GM12801 (cell line): ENCODE data around the gene LCN12.

Experiments
- TF ChIP-seq, protein P1 (sequence below): IDR thresholded peaks from one replicate; pipeline ENCODE4 v1.5.1; 2011; ENCODE audit warnings: control low read depth; ENCODE audit not compliant: insufficient read length; ENCODE audit errors: extremely low read depth

Gene LCN12

DNA sequence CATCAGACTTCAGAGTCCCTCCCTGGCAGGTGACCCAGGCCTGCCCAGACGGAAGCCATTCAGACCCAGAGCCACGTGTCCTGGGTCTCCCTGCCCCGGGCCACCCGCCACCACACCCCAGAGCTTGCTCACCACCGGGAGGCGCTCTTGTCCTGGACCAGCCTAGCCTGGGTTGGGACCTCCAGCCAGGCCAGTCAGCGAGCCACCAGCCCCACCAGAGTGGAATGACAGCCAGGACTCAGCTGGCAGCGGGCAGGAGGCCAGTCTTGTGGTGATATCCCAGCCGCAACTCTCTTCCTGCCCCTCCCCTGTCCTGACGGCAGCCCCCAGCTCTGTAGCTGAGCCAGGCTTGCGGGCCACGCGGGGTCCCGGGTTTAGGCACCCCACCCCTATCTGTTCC, 23.6 kb downstream of the LCN12 start:
- TF ChIP-seq, protein P1, sequence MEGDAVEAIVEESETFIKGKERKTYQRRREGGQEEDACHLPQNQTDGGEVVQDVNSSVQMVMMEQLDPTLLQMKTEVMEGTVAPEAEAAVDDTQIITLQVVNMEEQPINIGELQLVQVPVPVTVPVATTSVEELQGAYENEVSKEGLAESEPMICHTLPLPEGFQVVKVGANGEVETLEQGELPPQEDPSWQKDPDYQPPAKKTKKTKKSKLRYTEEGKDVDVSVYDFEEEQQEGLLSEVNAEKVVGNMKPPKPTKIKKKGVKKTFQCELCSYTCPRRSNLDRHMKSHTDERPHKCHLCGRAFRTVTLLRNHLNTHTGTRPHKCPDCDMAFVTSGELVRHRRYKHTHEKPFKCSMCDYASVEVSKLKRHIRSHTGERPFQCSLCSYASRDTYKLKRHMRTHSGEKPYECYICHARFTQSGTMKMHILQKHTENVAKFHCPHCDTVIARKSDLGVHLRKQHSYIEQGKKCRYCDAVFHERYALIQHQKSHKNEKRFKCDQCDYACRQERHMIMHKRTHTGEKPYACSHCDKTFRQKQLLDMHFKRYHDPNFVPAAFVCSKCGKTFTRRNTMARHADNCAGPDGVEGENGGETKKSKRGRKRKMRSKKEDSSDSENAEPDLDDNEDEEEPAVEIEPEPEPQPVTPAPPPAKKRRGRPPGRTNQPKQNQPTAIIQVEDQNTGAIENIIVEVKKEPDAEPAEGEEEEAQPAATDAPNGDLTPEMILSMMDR = no peak

DNA sequence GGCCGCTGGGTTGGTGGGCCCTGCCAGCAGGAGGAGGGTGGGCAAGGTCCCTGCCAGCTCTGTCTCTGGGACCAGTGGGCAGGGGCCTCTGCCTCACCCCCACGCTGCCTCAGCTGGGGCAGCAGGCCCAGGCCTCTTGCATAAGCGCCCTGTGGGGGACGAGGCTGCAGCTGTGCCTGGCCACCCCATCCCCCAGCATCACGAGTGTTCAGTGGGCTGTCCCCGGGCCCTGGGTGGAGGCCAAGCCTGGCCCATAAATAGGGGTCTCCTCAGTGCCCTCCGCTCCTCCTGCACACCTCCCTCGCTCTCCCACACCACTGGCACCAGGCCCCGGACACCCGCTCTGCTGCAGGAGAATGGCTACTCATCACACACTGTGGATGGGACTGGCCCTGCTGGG, 25.1 kb downstream of the LCN12 start, which contains the start of gene PTGDS:
TSS of gene PTGDS (plus strand) at position 282 of the 400 bp plus-strand sequence. CDS start at position 357, 75 bp downstream.
- TF ChIP-seq, protein P1 = no peak

DNA sequence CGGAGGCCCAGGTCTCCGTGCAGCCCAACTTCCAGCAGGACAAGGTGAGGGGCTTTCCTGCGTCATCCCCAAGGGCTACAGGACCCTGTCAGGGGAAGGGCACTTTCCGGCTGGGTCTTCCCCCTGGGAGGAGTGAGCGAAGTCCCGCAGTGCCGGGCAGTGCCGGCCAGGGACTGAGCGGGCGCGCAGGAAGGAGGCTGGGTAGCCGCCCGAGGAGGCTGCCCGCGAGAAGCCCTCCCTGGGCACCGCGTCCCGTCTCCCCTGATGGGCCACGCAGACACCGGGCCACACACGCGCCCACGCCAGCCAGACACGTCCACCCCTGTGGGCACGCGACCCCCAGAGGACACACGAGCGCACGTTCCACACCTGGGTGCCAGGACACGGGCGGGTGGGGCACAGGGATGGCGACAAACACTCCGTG, 25.6 kb downstream of the LCN12 start:
- TF ChIP-seq, protein P1 = no peak

DNA sequence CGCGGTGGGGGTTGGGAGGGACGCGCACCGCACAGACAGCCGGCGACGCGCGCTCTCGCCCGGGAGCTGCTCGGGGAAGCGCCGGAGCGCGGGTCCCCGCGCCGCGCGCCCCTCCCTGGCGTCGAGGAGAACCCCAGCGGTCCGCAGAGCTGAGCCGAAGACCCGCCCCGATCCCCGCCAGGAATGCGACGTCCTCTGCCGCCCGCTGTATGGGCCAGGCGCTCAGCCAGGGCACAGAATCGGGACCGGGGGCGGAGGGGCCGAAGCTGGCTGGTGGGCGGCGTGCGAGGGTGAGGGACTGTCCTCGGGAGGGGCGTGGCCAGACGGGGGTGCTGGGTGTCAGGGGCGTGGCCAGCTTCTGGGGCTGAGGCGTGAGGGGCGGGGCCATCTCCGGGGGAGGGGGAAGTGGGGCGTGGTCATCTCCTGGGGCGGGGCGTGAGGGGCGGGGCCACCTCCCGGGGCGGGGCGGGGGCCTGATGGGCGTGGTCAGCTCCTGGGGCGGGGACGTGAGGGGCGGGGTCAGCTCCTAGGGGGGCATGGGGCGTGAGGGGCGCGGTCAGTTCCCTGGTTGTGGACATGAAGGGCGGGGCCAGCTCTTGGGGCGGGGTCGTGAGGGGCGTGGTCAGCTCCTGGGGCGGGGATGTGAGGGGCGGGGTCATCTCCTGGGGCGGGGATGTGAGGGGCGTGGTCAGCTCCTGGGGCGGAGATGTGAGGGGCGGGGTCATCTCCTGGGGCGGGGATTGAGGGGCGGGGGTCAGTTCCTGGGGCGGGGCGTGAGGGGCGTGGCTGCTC, 26.2 kb downstream of the LCN12 start:
- TF ChIP-seq, protein P1 = no peak

DNA sequence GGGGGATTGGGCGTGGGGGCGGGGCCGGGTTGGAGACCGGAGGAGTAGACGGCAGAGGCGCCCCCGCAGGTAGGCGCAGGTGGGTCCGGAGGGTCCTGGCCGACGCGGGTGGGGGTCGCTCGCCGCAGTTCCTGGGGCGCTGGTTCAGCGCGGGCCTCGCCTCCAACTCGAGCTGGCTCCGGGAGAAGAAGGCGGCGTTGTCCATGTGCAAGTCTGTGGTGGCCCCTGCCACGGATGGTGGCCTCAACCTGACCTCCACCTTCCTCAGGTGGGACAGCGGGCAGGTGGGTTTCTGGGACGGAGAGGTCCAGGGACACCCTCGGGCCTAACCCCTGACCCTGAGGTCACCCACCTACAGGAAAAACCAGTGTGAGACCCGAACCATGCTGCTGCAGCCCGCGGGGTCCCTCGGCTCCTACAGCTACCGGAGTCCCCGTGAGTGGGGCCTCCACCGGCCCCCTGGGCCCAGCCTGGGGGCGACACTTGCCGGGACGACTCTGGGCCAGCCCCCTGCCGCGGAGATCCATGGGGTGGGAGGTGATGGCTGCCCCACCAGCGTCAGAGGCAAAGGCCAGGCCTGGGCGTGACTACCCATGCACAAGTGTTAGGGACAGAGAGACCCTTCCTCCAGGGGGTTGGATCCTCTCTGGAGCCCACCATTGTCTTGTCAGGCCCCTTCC, 26.9 kb downstream of the LCN12 start:
- TF ChIP-seq, protein P1 = no peak

DNA sequence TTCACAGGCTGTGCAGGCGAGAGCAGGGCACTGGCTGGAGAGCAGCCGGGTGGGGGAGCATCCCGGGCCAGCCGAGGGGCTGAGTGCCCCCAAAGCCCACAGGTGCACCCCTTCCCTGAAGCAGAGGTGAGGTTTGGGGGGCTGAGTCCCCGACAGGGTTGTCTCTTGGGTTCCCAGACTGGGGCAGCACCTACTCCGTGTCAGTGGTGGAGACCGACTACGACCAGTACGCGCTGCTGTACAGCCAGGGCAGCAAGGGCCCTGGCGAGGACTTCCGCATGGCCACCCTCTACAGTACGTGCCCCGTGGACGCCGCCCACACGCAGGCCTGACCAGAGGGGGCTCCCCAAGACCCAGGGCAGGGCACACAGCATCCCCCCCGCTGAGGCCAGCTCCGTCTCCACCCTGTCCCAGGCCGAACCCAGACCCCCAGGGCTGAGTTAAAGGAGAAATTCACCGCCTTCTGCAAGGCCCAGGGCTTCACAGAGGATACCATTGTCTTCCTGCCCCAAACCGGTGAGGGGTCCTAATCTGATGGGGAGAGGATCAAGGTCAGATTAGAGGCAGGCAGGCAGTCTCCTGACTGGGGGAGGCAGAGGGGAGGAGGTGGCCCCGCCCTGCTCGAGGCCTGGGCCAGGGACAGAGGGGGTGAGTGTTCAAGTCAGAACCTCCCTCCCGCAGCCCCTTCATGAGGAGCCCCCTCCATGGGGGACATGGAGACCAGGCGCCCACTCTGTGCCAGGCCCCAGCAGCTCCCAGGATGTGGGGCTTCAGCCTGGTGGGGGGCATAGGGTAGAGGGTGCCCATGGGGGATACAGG, 27.9 kb downstream of the LCN12 start:
- TF ChIP-seq, protein P1 = no peak
